Ascending aorta (tissue), 2 donors: ENCODE data around the gene DNAJC17. TPM values are rescaled to one million over a fixed set of nuclear protein-coding genes. Genes with fewer than 3 reads are reported as not detected.

Source experiments
- DNase-seq, 2 donors: peaks; one replicate each; pipeline ENCODE4 v3.0.0-alpha.2; 2019; ENCODE audit warnings: low spot score in 2 of 2
- H3K27ac ChIP-seq, 2 donors: fragments of 200-600 bp; sonication (generic); one replicate each; pipeline ENCODE4 v1.5.1; 2016 to 2017; ENCODE audit warnings: mild to moderate bottlenecking in 1 of 2
- H3K27me3 ChIP-seq: fragments of 200-600 bp; sonication (generic); one replicate; pipeline ENCODE4 v1.5.1; 2017
- H3K36me3 ChIP-seq, 2 donors: fragments of 200-600 bp; sonication (generic); one replicate each; pipeline ENCODE4 v1.5.1; 2016
- H3K4me1 ChIP-seq, 2 donors: fragments of 200-600 bp; sonication (generic); one replicate each; pipeline ENCODE4 v1.5.1; 2016 to 2017; ENCODE audit warnings: mild to moderate bottlenecking in 1 of 2
- H3K4me3 ChIP-seq, 2 donors: fragments of 200-600 bp; sonication (generic); one replicate each; pipeline ENCODE4 v1.5.1; 2016 to 2017; ENCODE audit warnings: mild to moderate bottlenecking in 1 of 2
- H3K9me3 ChIP-seq, 2 donors: fragments of 200-600 bp; sonication (generic); one replicate each; pipeline ENCODE4 v1.5.1; 2016
- intact Hi-C: fragments of 100-400 bp; cut with DNase I; formaldehyde crosslinking; loops from one replicate; pipeline ENCODE4 v1.15.1; 2023
- total RNA-seq: library from RNA; depleted of rRNA; stranded (reverse); fragments of >200 nt; gene quantifications from one replicate; pipeline ENCODE4 v1.1.0, GENCODE V29; 2016
- TF ChIP-seq, protein P1 (sequence below), 3 experiments: fragments of 200-600 bp in 2 of 3; fragments of 450-650 bp in 1 of 3; sonication (generic) in 2 of 3; IDR thresholded peaks; one replicate each; pipeline ENCODE4 v1.5.1; 2016 to 2019; ENCODE audit warnings: antibody characterized with exemption in 3 of 3, mild to moderate bottlenecking in 1 of 3, moderate library complexity in 1 of 3

Gene DNAJC17, protein sequence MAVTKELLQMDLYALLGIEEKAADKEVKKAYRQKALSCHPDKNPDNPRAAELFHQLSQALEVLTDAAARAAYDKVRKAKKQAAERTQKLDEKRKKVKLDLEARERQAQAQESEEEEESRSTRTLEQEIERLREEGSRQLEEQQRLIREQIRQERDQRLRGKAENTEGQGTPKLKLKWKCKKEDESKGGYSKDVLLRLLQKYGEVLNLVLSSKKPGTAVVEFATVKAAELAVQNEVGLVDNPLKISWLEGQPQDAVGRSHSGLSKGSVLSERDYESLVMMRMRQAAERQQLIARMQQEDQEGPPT
- total RNA-seq, result 26.2 TPM

DNA sequence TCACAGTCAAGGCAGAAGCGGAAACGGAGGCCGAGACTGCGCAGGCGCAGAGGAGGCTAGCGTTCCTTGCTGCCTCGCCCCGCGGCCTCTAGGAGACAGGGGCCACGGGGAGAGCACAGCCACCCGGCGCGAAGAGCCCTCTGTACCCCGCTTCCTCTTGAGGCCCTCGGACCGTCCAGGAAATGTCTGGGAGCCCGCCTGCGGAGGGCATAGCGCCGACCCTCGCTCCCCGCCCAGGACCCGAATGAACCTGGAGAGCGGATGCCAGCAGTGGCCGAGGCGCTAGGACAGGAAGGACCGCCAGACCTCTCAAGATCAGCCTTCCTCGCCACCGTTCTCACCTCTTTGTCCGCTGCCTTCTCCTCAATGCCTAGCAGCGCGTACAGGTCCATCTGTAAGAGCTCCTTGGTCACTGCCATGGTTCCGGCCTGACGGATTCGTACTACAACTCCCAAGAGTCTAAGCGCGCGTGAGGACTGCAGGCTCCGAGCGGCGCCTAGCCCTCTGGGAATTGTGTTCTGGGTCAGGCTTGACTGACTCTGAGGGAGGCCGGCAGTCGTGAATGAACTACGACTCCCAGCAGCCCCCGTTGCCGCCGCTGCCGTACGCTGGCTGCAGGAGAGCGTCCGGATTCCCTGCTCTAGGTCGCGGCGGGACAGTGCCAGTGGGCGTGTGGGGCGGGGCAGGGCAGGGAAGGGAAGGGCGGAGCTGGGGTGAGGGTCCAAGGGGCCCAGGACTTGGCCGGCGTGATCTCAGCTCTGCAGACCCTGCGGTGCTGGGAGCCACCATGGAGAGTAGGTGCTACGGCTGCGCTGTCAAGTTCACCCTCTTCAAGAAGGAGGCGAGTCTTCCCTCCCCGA, at the start of gene DNAJC17, which contains the start of gene ZFYVE19:
DNAJC17 (minus strand) TSS at position 446 of the 860 bp plus-strand sequence; CDS start at position 419, 27 bp downstream.
ZFYVE19 (plus strand) TSS at position 62 of the 860 bp plus-strand sequence; CDS start at position 563, 501 bp downstream.
- peaks cover 0 to 13% of the 10 kb centered on the region in 2 donors for H3K36me3 ChIP-seq
- peak; percentile 91 to 98 for DNase-seq
- H3K27ac ChIP-seq, result peak within 1 kb of the TSS; percentile 89 to 93
- no peaks in the 10 kb centered on the region for H3K9me3 ChIP-seq
- intact Hi-C loops, result loop anchor here (1.0 to 5.0 kb wide), 3 partner anchors 52 to 115 kb away; partner anchors contain the start of genes RMDN3 and VPS18
- TF ChIP-seq, protein P1, sequence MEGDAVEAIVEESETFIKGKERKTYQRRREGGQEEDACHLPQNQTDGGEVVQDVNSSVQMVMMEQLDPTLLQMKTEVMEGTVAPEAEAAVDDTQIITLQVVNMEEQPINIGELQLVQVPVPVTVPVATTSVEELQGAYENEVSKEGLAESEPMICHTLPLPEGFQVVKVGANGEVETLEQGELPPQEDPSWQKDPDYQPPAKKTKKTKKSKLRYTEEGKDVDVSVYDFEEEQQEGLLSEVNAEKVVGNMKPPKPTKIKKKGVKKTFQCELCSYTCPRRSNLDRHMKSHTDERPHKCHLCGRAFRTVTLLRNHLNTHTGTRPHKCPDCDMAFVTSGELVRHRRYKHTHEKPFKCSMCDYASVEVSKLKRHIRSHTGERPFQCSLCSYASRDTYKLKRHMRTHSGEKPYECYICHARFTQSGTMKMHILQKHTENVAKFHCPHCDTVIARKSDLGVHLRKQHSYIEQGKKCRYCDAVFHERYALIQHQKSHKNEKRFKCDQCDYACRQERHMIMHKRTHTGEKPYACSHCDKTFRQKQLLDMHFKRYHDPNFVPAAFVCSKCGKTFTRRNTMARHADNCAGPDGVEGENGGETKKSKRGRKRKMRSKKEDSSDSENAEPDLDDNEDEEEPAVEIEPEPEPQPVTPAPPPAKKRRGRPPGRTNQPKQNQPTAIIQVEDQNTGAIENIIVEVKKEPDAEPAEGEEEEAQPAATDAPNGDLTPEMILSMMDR (IDR thresholded peaks at IDR 0.05), result peak in 2 of 3 experiments; percentile 5 to 7
- H3K4me3 ChIP-seq, result peak within 1 kb of the TSS; percentile 77 to 88
- no peaks in the 10 kb centered on the region for H3K27me3 ChIP-seq
- peaks cover 0 to 18% of the 10 kb centered on the region in 2 donors for H3K4me1 ChIP-seq

DNA sequence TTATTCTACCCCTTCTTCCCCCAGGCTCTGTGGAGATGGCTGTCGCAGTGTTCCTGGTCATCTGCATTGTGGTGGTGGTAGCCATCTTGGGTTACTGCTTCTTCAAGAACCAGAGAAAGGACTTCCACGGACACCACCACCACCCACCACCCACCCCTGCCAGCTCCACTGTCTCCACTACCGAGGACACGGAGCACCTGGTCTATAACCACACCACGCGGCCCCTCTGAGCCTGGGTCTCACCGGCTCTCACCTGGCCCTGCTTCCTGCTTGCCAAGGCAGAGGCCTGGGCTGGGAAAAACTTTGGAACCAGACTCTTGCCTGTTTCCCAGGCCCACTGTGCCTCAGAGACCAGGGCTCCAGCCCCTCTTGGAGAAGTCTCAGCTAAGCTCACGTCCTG, 49.5 kb upstream of the DNAJC17 start:
- no peak overlapping the region for H3K27ac ChIP-seq
- no peaks in the 10 kb centered on the region for H3K36me3 ChIP-seq
- TF ChIP-seq, protein P1 (IDR thresholded peaks at IDR 0.05), result no peak
- no peaks in the 10 kb centered on the region for H3K9me3 ChIP-seq
- no peak for DNase-seq
- no peaks in the 10 kb centered on the region for H3K27me3 ChIP-seq
- H3K4me1 ChIP-seq, result no peaks in the 10 kb centered on the region
- no peak overlapping the region for H3K4me3 ChIP-seq
- intact Hi-C loops, result loop anchor here (1.0 to 5.0 kb wide), 3 partner anchors 38 to 328 kb away; partner anchors contain the start of gene VPS18

DNA sequence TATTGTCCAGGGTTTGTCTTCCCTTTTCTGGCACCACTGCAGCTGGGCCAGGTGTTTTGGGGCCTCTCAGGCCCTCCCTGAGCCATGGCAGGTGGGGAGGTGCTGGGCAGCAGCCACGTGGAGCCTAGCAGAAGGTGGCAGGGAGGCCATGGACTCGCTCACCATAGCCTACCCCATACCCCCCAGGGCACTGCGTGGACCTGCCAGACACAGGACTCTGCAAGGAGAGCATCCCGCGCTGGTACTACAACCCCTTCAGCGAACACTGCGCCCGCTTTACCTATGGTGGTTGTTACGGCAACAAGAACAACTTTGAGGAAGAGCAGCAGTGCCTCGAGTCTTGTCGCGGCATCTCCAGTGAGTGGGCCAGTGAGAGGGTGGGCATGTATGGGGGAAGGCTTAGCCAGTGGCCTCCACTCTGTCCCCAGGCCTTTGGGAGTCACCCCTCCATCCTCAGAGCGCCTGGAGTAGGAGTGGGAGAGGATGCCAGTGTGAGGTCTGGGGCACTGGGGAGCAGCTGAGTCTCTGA, 48.5 kb upstream of the DNAJC17 start:
- H3K36me3 ChIP-seq, result no peaks in the 10 kb centered on the region
- no peaks in the 10 kb centered on the region for H3K27me3 ChIP-seq
- H3K4me3 ChIP-seq, result no peak overlapping the region
- no peaks in the 10 kb centered on the region for H3K9me3 ChIP-seq
- DNase-seq, result no peak
- no peaks in the 10 kb centered on the region for H3K4me1 ChIP-seq
- intact Hi-C loops, result loop anchor here (5.0 kb wide), 1 partner anchor 167 kb away; no protein-coding TSS in a partner anchor
- H3K27ac ChIP-seq, result no peak overlapping the region
- TF ChIP-seq, protein P1 (IDR thresholded peaks at IDR 0.05), result no peak

GRCh38 chr15:40854161-40854560, 46.9 kb upstream of the DNAJC17 start:
- H3K27ac ChIP-seq, result no peak overlapping the region
- no peaks in the 10 kb centered on the region for H3K4me1 ChIP-seq
- H3K27me3 ChIP-seq, result no peaks in the 10 kb centered on the region
- no peak for DNase-seq
- no peaks in the 10 kb centered on the region for H3K9me3 ChIP-seq
- H3K4me3 ChIP-seq, result no peak overlapping the region
- TF ChIP-seq, protein P1 (IDR thresholded peaks at IDR 0.05), result no peak
- H3K36me3 ChIP-seq, result no peaks in the 10 kb centered on the region
- intact Hi-C loops, result no loop called here

GRCh38 chr15:40853241-40853890, 46.1 kb upstream of the DNAJC17 start:
- no peak for DNase-seq
- Histone ChIP-seq H3K4me3 (no peak overlapping the region), H3K27me3 (no peaks in the 10 kb centered on the region), H3K27ac (no peak overlapping the region), H3K4me1 (no peaks in the 10 kb centered on the region), H3K9me3 (no peaks in the 10 kb centered on the region), H3K36me3 (no peaks in the 10 kb centered on the region)
- intact Hi-C loops, result no loop called here
- TF ChIP-seq, protein P1 (IDR thresholded peaks at IDR 0.05), result no peak
